Measurements from ENCODE around the gene GAS7.
A peak's percentile ranks its signal among the peaks of the same experiment; 100 is the strongest.

GAS7 gene

DNA sequence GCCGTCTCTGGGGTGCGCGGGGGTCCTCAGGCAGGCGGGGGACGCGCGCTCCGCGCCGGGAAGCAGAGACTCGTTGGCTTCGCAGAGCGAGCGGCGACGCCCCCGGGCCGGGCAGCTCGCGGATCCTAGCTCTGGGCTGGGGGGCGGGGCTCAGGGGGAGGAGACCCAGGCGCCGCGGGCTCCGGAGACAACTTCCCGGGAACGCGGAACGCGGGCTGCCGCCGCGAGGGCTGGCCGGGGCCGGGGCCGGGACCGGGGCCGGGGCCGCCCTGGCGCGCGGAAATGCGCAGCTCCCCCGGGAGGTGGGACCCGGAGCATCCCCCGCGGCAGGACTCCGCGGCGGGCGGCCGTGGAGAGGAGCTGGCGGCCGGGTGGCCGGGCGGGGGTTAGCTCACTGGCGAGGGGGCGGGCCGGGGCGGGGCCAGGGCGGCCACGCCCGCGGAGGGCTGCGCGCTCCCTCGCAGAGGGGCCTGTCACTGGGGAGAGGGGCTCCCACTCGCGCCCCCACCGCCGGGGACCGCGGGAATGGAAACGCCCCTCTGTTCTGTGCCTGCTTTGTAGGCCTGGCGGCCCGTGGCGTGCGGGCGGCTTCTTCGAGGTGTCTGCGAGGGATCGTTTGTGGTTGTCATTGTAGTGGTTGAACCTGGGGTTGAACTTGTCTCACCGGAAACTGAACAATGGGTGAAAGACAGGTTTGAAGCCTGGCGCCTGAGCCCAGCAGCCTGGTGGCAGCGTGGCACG, at the start of gene GAS7:
Gene GAS7, minus strand, starts transcription at position 98 of the 741 bp plus-strand sequence.
- no peak for DNase-seq (ENCODE audit: low read depth)

DNA sequence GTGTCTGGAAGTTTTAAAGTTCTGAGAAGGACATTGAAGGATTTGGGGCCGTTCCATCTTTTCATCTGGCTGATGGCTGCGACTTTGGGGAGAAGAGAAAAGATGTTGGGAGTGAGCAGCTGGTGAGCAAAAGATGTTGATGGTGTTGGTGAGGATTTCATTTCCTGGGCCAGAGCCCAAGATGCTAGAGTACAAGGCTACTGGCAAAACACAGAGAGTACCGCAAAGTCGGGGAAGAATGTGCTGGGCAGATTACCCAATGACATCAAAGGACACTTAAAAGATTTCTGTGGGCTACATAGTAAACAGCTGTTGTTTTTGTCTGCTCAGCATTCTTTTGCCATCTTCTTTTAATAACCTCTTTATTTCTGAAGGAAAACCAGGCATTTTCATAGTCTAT, 49.4 kb upstream of the GAS7 start:
- DNase-seq (ENCODE audit: low read depth): no peak

DNA sequence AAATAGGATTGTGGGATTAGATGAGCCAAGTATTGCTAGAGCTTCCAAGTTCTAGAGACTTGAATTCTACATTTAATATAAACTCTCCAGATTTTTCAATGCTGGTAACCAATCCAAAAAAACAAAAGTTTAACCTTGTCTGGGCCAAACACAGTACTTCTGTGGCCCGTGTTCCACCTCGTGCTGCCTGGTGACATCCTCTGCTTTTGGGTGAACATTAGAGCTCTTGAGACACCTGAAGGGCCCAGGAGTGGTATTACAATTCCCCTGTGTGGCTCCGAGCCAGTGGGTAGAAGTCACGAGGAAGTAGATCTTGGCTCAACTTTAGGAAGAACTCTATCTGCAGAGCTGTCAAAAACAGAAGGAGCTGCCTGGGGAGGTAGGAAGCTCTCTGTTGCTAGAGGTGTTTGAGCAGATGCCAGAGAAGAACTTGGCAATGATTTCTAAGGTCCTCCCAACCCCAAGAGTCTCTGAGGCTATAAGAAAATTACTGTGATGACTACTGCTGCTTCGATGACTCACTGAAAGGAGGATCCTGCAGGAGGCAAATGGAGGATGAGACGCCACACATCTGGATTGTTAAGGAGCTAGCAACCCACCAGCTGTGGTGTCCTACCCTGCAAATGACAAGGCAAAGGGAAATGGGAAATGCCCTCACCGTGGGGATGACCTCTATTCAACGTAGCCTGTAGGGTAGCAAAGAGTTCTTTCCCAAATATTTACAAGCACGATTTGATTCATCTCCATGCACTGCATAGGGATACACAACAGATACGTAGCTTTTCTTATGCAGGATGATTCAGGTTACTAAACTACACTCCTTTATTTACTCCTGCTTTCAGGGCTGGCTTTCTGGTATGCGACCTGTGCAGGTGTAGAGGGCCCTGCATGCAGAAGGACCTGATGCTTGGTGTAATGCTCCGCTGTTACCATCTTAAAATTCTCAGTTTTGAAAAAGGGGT, 45.8 kb upstream of the GAS7 start:
- no peak for DNase-seq (ENCODE audit: low read depth)

DNA sequence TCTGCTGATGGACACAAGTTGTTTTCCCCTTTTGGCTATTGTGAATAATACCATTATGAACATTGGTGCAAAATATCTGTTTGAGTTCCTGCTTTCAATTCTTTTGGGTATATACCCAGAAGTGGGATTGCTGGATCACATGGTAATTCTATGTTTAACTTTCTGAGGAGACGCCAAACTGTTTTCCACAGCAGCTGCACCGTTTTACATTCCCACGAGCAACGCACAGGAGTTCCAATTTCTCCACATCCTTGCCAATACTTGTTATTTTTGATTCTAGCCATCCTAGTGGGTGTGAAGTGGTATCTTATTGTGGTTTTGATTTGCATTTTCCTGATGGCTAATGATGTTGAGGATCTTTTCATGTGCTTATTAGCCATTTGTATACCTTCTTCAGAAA, 43.4 kb upstream of the GAS7 start:
- DNase-seq (ENCODE audit: low read depth): no peak

DNA sequence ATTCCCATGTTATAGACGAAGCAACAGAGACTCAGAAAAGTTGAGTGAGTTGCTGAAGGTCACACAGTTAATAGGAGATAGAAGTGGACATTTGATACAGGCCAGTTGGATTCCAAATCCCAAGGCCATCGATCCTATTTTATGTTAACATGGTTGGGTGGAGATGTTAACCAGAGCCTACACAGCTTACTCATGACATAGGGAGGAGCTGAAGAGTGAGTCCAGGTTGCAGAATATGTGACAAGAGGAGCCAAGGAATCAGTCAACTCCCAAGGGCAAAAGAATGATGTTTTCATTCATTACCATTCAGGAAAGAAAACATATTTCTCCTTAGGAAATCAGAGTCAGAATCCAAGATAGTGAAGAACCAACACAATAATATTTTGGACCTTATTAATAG, 40.3 kb upstream of the GAS7 start:
- DNase-seq (ENCODE audit: low read depth): no peak

DNA sequence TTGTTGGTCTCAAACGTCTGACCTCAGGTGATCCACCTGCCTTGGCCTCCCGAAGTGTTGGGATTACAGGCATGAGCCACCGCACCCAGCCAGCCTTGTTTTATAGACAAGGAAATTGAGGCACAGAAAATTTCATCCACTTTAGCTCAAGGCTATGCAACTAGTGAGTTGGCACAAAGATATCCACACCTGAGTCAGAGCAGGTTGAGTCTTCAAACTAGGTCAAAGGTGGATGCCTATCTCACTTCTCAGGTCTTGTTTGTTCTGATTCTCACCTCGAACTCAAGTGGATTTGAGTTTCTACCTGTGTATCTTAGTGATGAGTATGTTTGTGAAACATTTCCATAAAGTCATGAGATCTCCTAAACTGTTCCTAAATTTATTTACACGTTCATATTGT, 35.6 kb upstream of the GAS7 start:
- no peak for DNase-seq (ENCODE audit: low read depth)

DNA sequence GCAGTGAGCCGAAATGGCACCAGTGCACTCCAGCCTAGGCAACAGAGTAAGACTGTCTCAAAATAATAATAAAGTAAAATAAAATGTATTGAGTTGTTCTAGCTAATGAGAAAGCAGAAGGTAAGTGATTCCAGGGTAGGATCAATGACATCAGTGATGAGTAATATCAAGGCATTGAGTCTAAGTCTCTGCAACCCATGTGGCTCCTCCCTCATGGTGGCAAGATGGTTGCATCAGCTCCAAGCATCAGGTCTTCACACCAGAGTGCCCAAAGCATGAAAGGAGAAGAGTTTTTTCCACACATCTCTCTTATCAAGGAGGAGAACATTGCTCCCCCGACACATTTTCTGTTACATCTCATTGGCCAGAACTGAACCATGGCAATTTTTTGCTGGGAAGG, 34.8 kb upstream of the GAS7 start:
- DNase-seq (ENCODE audit: low read depth): no peak

DNA sequence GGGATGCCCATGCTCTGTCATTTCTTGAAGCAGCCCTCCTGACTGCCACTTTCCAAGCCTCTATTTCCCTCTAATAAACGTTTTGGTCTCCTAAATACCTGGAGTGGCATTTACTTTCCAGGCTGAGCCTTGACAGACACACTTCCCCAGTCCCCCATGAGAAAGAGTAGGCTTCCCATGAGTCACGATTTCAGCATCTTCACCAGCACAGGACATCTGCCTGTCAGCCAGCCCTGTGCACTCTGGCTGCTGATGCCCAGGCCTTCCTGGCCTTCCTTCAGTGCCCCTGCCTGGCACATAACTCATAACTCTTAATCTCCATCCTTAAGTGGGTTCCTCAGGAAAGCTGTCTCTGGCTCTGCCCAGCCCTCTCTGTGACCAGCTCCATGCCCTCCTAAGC, 30.8 kb upstream of the GAS7 start:
- no peak for DNase-seq (ENCODE audit: low read depth)

DNA sequence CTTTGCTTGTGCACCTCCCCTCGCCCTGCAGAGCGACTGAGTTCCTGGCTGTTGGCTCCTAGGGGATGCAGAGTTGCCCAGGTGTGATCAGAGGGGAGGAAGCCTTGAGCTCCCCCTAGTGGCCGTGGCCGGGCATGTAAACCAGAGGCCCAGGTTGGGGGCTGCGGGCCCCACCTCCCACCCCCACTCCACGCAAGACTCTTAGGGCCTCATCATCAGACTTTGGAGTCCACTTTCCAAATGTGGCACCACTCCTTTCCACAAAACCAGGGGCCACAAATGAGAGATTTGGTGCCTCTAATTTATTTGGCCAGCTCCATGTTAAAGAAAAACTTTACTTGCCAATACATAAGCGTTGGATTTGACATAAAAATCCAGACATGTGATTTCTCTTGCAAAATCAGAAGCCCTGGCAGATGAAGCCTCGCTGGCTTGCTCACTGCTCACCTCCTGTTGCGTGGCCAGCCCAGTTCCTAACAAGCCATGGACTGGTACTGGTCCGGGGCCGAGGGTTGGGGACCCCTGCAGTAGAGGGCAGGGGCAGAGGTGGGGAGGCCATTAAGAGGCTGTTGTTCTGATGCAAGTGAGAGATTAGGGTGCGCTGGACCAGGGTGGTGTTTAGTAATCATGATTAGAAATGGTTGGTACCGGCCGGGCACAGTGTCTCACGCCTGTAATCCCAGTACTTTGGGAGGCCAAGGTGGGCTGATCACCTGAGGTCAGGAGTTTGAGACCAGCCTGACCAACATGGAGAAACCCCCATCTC, 28.7 kb upstream of the GAS7 start:
- peak; percentile 7 for DNase-seq (ENCODE audit: low read depth)

DNA sequence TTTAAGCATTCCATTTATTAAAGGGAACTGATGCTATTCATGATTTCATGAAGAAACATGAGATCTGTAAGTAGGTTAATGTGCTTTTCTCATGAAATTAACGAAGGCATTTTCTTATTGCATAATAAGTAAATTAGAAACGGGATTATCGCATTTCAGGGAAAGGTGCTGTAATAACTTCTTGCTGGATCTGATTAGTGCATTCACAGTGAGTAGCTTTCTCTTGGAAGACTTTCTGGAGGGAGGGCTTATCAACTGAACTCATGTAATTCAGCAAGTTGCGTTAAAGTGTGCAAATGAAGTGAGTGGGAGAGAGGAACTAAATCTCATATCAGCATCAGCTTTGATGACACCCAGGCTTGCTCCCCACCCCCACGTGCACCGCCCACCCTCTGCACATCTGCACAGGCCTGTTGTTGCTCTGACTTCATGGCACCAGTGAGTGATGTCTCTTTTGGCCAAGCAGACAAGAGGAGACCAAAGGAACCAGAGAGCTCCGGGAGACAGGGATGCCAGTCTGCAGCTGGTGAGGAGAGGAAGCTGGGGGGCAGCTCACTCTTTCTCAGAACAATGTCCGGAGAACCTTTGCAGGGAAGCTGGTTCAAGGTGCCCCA, 26.3 kb upstream of the GAS7 start:
- no peak for DNase-seq (ENCODE audit: low read depth)

DNA sequence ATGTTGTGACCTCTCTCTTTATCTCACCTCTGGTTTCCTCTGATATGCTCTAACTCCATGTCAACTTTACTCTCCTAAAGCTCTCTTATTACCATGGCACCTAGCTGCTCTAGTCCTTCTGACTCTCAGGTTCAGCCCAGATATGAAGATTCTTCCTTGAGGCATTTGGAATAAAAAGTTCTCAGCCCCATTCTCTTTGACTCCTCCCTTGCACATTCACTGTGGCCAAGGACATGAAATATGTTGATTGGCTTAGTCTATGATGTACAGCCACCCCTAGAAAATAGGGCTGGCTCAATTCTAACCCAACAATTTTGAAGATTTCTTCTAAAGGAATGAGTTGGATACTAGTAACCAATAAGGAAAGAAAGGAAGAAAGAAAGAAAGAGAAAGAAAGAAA, 20.8 kb upstream of the GAS7 start:
- no peak for DNase-seq (ENCODE audit: low read depth)

DNA sequence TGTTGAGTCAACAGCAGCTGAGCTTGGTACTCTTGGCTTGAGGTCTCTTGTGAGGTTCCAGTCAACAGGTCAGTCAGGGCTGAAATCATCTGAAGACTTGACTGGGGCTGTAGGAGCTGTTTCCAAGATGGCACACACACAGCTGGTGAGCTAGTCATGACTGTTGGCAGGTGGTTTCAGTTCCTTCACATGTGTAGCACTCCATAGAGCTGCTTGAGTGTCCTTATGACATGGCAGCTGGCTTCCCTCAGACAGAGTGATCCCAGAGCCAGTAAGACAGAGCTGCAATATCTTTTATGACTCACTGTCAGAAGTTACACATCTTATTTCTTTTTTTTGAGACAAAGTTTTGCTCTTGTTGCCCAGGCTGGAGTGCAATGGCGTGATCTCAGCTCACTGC, 19.5 kb upstream of the GAS7 start:
- no peak for DNase-seq (ENCODE audit: low read depth)

DNA sequence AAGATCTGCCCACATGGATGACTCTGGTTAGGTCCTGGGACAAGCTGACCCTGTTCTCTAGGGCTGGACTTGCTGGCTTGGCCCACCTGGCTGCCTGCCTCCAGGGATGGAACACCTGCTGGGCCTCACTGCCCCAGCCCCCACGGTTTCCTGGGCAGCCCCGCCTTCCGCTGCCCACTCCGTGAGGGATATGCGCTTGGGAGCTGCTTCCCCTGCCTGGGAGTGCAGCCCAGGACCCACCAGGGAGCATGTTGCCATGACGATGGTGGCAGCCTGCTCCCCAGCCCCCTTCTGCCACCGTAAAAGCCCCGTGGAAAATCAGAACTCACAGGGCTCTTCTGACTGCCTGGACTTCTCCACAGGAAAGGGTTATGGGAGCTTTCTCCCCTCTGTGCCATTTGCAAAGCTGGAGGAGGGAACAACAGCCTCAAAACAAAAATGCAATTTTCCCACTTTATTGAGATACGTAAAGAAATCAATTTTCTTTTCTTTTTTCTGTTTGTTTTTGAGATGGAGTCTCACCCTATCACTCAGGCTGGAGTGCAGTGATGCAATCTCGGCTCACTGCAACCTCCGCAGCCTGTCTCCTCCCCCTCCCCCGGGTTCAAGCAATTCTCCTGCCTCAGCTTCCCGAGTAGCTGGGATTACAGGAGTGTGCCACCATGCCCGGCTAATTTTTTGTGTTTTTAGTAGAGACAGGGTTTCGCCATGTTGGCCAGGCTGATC, 18.0 kb upstream of the GAS7 start:
- no peak for DNase-seq (ENCODE audit: low read depth)

DNA sequence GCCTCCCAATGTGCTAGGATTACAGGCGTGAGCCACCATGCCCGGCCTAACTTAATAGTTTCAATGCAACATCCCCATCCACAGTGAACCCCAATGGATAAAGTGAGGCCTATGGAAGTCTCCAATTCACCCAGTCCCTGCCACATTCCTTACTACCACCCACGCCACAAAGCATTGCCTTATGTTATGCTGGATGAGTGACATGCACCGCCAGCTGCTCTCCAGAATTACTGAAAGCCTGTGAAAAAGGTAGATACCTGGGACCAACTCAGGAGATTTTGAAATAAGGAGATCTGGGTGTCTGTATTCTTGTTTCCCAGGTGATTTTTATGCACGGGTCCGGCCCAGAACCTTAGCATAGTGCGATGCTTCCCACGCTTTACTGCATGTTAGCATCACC, 16.9 kb upstream of the GAS7 start:
- no peak for DNase-seq (ENCODE audit: low read depth)

DNA sequence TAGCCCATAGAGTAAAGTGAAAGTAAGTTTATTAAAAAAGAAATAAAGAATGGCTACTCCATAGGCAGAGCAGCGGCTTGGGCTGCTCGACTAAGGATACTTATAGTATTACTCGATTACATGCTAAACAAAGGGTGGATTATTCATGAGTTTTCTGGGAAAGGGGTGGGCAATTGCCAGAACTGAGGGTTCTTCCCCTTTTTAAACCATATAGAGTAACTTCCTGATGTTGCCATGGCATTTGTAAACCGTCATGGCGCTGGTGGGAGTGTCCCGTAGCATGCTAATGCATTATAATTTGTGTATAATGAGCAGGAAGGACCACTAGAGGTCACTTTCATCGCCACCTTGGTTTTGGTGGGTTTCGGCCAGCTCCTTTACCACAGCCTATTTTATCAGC, 13.3 kb upstream of the GAS7 start:
- DNase-seq (ENCODE audit: low read depth): no peak

DNA sequence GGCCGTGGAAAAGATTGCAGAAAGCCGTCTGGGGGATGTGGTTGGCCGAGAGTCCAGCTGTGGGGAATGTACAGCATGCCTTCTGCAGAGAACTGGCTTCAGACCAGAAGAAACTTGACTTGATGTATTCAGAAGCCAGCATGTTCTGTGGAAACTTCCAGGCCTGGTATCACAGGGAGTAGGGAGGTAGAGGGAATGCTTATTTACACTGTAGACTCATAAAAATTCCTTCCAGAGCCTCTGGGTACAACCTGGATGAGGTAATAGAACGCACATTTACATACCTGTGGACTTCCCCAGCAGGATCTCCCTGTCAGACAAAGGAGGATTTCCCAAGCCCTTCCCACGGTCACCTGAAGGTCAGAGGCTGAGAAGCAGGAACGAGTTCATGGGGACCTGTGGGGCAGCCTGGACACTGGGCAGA, 11.8 kb upstream of the GAS7 start:
- no peak for DNase-seq (ENCODE audit: low read depth)

DNA sequence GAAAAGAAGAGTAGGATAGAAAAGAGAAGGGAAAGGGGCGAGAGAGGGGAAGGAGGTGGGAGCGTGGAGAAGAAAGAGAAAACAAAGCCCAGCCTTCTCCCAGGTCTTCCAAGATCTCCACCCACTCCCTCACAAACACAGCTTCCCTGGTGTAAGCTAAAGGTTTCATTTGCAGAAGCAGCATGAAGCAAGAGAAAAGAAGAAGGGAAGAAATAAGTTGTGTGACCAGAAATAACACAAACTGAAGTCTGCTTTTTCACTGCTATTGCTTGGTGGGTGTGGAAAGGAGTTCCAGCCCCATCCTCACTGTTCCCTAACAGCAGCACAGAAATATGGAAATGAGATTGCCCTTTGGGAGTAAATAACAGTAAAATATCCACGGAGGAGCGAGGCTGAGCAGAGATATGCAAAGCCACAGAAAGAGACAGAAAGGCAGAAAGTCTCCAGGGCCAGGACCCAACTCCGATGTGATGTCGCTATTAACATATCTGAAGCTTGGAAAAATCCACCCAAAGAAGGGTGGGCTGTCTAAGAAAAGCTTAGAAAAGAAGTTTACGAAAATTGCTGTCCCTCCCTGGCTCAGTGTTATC, 10.3 kb upstream of the GAS7 start:
- DNase-seq (ENCODE audit: low read depth): no peak

DNA sequence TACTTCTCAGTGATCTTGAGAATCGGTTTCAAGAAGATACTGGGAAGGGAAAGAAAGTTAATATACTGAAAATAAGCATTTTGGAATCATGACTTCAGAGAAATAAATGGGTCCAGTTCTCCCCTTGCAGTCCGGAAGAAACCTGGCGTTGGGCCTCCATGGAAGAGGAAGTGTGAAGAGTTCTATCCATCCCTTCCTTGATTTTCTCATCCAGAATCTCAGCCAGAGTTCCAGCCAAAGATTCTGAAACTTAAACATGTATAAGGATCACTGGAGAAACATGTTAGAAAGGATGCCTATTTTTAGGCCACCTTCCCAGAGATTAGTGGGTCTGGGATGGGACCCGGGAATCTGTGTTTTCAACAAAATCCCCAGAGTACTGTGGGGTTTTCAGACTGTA, 8.7 kb upstream of the GAS7 start:
- DNase-seq (ENCODE audit: low read depth): no peak

DNA sequence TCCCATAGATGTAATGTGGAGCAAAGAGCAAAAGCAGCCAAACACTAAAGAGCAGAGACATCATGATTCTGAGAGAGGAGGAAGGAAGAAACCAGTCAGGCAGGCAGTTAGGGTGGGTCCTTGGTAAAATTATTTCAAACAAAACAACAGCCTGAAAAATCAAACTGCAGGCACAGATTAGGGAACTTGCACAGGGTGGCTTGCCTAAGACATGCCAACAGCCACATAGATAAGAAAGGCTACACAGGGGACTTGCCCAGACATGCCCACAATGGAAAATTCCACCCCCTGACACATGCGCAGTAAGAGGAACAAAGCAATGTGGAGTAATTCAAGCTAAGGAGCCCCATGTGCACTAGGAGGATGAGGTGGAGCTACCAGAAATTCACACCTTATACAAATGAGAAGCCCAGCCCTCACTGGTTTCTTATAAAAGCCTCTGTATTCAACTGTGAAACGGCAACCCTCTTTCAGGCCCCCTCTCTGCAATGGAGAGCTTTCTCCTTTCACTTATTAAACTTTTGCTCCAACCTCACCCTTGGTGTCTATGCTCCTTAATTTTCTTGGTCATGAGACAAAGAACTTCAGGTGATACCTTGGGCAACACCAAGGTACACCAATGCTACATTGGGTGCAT, 7.3 kb upstream of the GAS7 start:
- DNase-seq (ENCODE audit: low read depth): no peak

DNA sequence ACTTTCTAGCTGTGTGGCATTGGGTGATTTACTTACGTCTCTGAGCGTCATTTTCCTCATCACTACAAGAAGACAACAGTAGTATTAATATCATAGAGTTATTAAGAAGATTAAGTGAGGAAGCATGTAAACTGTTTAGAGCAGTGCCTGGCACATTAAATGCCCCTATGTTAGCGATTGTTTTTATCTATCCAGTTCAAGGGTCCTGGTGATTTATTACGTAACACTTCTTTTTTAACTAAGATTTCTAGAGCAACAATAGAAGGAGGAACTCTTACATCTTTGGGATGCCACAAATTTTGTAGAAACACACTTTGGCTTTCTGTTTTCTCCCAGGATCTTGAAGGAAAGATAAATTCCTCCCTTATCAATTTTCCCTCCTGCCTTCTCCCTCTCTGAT, 3.3 kb upstream of the GAS7 start:
- no peak for DNase-seq (ENCODE audit: low read depth)

DNA sequence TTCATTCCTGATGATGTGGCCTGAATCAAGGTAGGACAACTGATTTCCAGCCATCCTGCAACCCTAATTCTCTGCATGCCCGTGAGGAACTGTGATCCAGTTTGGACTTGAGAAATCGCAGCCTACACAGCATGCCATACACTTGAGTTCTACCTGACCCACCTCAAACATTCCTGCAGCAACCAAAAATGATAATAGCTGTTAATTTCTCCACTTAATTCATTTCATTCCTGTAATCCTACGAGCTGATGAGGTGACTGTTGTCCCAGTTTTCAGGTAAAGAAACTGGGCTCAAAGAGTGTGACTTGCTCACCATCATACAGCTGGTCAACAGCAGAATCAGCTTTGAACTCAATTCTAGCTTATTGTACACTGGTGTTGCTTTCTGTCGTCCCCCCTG, 2.2 kb upstream of the GAS7 start:
- no peak for DNase-seq (ENCODE audit: low read depth)
